ENCODE data around the gene SLC25A12. TPM values are rescaled to one million over a fixed set of nuclear protein-coding genes. Genes with fewer than 3 reads are reported as not detected.

SLC25A12 gene
- total RNA-seq, 3 donors from 2014 or later: 15.5 to 54.7 (median 39.2) TPM

DNA sequence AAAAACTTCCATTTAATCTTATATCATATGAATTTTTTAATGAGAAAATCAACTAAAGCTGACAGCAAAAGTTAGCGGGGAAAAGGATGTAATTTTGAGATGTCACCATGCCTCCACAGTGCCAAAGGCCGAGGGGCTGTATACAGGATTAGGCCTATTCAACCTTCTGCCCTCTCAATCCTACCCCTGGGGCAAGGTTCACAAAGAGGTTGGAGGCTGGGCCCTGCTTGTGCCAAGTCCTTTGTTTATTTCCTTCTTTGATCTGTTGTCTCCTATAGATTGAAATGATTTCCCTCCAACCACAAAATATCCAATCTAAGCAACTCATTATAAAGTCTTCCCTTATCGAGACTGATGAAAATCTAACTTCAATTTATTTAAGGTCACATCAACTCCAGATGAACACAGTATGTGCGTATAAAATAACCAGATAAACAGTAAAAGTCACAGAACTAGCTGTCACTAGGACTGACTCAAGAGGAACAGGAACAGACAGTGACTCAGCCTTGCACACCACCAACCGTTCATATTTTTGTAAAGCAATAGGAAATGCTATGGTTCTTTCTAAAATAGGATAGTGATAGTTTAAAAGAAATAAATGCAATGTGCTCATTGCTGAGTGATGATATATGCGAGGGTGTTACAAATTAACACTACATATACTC is 95.8 kb downstream of the SLC25A12 start:
- Histone ChIP-seq H3K27ac (peak overlapping the region in 1 of 2 donors; percentile 28), H3K4me3 (no peak overlapping the region), H3K36me3 (no peaks in the 10 kb centered on the region), H3K27me3 (no peaks in the 10 kb centered on the region), H3K4me1 (no peaks in the 10 kb centered on the region), H3K9me3 (no peaks in the 10 kb centered on the region)
- intact Hi-C loops (cut with DNase I; ENCODE audit: low total_unique reads): no loop called here
- DNase-seq (ENCODE audit: low spot score in 2 of 2): no peak
- TF ChIP-seq POLR2AphosphoS5 (IDR thresholded peaks at IDR 0.05) (no peak), POLR2A (IDR thresholded peaks at IDR 0.05) (no peak)
- TF ChIP-seq, protein P1, sequence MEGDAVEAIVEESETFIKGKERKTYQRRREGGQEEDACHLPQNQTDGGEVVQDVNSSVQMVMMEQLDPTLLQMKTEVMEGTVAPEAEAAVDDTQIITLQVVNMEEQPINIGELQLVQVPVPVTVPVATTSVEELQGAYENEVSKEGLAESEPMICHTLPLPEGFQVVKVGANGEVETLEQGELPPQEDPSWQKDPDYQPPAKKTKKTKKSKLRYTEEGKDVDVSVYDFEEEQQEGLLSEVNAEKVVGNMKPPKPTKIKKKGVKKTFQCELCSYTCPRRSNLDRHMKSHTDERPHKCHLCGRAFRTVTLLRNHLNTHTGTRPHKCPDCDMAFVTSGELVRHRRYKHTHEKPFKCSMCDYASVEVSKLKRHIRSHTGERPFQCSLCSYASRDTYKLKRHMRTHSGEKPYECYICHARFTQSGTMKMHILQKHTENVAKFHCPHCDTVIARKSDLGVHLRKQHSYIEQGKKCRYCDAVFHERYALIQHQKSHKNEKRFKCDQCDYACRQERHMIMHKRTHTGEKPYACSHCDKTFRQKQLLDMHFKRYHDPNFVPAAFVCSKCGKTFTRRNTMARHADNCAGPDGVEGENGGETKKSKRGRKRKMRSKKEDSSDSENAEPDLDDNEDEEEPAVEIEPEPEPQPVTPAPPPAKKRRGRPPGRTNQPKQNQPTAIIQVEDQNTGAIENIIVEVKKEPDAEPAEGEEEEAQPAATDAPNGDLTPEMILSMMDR (IDR thresholded peaks at IDR 0.05): no peak

DNA sequence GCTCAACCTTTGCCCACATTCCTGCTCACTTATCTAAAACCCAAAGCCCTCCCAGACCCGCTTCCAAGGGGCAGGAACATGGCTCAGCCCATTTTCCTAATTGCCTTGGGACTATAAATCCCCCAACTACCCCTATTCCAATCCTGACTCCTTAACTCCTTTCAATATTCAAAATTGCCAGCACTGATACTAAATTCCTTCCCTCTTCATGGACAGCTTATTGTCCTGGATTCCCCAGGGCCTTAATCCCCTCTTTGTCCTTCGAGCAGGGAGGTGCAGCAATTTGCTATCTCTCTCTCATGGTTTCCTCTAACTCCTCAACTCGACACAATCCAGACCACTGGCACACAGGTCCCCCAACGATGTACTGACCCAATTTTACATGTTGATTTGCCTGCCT is 99.1 kb downstream of the SLC25A12 start:
- H3K4me1 ChIP-seq: no peaks in the 10 kb centered on the region
- no peaks in the 10 kb centered on the region for H3K9me3 ChIP-seq
- intact Hi-C loops (cut with DNase I; ENCODE audit: low total_unique reads): no loop called here
- no peaks in the 10 kb centered on the region for H3K36me3 ChIP-seq
- no peak overlapping the region for H3K27ac ChIP-seq
- H3K27me3 ChIP-seq: no peaks in the 10 kb centered on the region
- H3K4me3 ChIP-seq: no peak overlapping the region
- TF ChIP-seq, protein P1 (IDR thresholded peaks at IDR 0.05): no peak
- no peak for TF ChIP-seq POLR2AphosphoS5 (IDR thresholded peaks at IDR 0.05)
- TF ChIP-seq POLR2A (IDR thresholded peaks at IDR 0.05): no peak
- DNase-seq (ENCODE audit: low spot score in 2 of 2): no peak

DNA sequence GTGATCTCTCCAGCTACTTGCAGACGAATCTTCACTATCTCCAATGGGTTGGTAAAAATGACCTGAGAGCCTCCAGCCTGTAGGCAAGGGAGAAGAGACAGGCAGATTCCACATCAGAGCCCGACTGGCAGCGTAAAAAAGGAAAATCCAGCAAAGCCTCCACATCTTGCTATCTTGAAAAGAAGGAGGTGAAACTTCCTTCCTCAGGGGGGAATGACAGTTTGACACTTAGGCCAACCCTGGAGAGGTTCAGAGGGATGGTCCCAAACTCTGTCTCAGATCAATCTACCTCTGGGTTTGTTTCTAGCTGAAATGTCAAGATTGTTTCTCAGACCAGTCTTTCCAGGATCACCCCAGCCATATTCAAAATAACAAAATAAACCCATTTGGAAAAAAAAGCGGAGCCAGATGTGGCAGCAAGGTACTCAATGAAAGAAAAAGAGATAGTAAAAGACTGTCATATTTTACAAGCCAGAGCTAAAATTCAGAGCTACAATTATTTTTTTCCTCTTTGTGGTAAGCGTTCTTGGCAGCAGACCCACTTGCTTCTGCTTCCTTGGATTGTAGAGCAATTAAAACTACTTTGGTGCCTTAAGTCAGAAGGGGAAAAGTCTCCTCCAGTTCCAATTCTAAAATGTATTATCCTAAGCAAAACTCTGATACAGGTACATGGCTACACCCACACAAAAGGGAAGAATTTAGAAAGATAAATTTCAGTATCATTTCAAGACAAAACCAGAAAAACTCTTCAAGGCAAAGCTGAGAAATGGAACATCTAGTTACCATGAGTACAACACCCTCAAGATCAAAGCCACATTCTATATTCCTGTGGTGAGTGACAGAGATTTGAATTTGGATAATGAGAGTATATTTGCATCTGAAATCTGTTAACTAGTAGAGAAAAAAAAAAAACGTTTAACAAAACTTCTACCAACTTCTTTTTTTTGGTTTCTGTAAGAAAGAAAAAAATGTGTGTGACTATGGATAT is 100.1 kb downstream of the SLC25A12 start:
- no peaks in the 10 kb centered on the region for H3K9me3 ChIP-seq
- no peaks in the 10 kb centered on the region for H3K36me3 ChIP-seq
- H3K4me3 ChIP-seq: no peak overlapping the region
- no peak overlapping the region for H3K27ac ChIP-seq
- intact Hi-C loops (cut with DNase I; ENCODE audit: low total_unique reads): no loop called here
- no peaks in the 10 kb centered on the region for H3K4me1 ChIP-seq
- no peaks in the 10 kb centered on the region for H3K27me3 ChIP-seq
- TF ChIP-seq POLR2A (IDR thresholded peaks at IDR 0.05): no peak
- no peak for TF ChIP-seq POLR2AphosphoS5 (IDR thresholded peaks at IDR 0.05)
- TF ChIP-seq, protein P1 (IDR thresholded peaks at IDR 0.05): no peak
- DNase-seq (ENCODE audit: low spot score in 2 of 2): no peak

DNA sequence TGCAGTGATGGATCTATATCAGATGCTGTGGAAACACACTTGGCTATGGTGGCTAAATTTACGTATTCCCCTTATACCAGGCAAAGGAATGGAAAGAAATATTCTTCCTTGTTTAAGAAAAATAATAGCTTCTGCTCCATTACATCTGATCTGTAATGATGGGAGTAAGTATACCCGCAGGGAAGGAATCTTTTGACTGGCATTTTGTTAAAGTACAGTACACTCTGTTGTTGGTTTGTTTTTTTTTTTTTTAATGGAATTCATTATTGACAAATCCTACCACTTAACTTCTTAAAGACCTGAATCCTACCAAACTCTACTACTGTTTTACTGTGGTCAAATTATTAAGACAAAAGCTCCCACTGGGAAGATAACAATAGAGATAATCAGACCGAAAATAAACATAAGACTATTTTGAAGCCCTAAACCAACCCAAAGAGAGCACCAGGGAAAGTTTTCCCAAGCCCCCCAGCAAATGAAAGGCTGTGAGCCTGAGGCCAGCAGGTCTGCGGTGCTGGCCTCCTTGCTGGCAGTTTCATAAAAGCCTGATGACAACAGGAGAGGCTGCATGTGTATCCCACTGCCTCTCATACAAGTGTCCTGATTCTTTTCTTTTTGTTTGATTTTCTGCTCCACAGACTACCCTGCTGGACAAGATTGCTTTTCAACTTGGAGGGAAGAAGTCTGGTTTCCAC is 101.0 kb downstream of the SLC25A12 start:
- DNase-seq (ENCODE audit: low spot score in 2 of 2): no peak
- H3K36me3 ChIP-seq: no peaks in the 10 kb centered on the region
- intact Hi-C loops (cut with DNase I; ENCODE audit: low total_unique reads): no loop called here

More for the DNA sequence above, 101.0 kb downstream of the SLC25A12 start:
- H3K9me3 ChIP-seq: no peaks in the 10 kb centered on the region
- H3K27me3 ChIP-seq: no peaks in the 10 kb centered on the region
- TF ChIP-seq, protein P1 (IDR thresholded peaks at IDR 0.05): no peak
- no peak for TF ChIP-seq POLR2AphosphoS5 (IDR thresholded peaks at IDR 0.05)
- TF ChIP-seq POLR2A (IDR thresholded peaks at IDR 0.05): no peak
- no peaks in the 10 kb centered on the region for H3K4me1 ChIP-seq
- H3K4me3 ChIP-seq: no peak overlapping the region
- H3K27ac ChIP-seq: no peak overlapping the region
